Middle frontal gyrus (tissue), 1 donor: ENCODE measurements around the gene MVB12B.

Experiments used
- DNase-seq: peaks from one replicate; pipeline ENCODE4 v3.0.0-alpha.2; 2015; ENCODE audit warnings: low spot score; ENCODE audit errors: extremely low spot score

MVB12B gene

GRCh38 chr9:126449725-126450667, 123.4 kb downstream of the MVB12B start:
- DNase-seq = no peak

GRCh38 chr9:126450668-126451205, 124.1 kb downstream of the MVB12B start:
- DNase-seq = no peak

- no peak for DNase-seq
Observed at GRCh38 chr9:126451316-126451885, 124.8 kb downstream of the MVB12B start.

- DNase-seq = no peak
Observed at GRCh38 chr9:126452106-126452505, 125.5 kb downstream of the MVB12B start.

GRCh38 chr9:126453156-126453963, 126.7 kb downstream of the MVB12B start:
- DNase-seq = no peak

- no peak for DNase-seq
Observed at GRCh38 chr9:126454215-126454614, 127.6 kb downstream of the MVB12B start.

GRCh38 chr9:126454795-126455194, 128.2 kb downstream of the MVB12B start:
- DNase-seq = no peak

- DNase-seq = no peak
Observed at GRCh38 chr9:126456441-126457174, 130.0 kb downstream of the MVB12B start.

- no peak for DNase-seq
Observed at GRCh38 chr9:126457175-126457547, 130.5 kb downstream of the MVB12B start.

- no peak for DNase-seq
Observed at GRCh38 chr9:126457890-126458289, 131.3 kb downstream of the MVB12B start.

GRCh38 chr9:126459126-126459525, 132.5 kb downstream of the MVB12B start:
- no peak for DNase-seq

GRCh38 chr9:126459546-126459945, 132.9 kb downstream of the MVB12B start:
- no peak for DNase-seq

- DNase-seq = no peak
Observed at GRCh38 chr9:126459965-126460843, 133.6 kb downstream of the MVB12B start.

- no peak for DNase-seq
Observed at GRCh38 chr9:126461029-126461428, 134.4 kb downstream of the MVB12B start.

GRCh38 chr9:126461608-126462007, 135.0 kb downstream of the MVB12B start:
- DNase-seq = no peak

GRCh38 chr9:126462617-126463016, 136.0 kb downstream of the MVB12B start:
- no peak for DNase-seq

GRCh38 chr9:126463426-126463825, 136.8 kb downstream of the MVB12B start:
- no peak for DNase-seq

- no peak for DNase-seq
Observed at GRCh38 chr9:126464694-126465441, 138.2 kb downstream of the MVB12B start.

- DNase-seq = no peak
Observed at GRCh38 chr9:126465977-126466376, 139.3 kb downstream of the MVB12B start.
